ENCODE results near the gene ADGRL1.

GRCh38 chr19:14218620-14219330, 12.8 kb upstream of the ADGRL1 start:
- no peak for TF ChIP-seq CTCF (conservative IDR thresholded peaks at IDR 0.05; ENCODE audit: low read length)
- no peak for TF ChIP-seq EZH2phosphoT487 (IDR thresholded peaks at IDR 0.05; ENCODE audit: borderline replicate concordance, low read depth, low read length)

Measured in OCI-LY7 (cell line).